Measurements from ENCODE around the gene VEZF1.

DNA sequence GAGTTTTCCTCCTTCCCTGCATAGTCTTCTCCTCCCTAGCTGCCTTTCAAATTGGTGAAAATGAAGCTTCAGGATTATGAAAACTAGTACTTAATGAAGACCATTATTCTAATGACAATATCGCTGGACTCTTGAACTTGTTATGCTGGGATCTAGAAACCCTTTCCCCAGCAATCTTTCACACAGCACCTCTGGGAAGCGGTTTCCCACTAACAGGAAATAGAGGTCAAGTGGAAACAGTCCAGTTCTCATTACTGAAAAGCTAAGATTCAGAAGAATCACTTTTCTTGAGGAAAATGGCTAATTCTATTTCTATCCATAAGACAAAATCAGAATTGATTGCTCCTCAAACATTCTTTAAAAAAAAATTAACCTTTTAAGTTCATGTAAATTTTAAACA, 2.0 kb upstream of the VEZF1 start:
- TF ChIP-seq, protein P1, sequence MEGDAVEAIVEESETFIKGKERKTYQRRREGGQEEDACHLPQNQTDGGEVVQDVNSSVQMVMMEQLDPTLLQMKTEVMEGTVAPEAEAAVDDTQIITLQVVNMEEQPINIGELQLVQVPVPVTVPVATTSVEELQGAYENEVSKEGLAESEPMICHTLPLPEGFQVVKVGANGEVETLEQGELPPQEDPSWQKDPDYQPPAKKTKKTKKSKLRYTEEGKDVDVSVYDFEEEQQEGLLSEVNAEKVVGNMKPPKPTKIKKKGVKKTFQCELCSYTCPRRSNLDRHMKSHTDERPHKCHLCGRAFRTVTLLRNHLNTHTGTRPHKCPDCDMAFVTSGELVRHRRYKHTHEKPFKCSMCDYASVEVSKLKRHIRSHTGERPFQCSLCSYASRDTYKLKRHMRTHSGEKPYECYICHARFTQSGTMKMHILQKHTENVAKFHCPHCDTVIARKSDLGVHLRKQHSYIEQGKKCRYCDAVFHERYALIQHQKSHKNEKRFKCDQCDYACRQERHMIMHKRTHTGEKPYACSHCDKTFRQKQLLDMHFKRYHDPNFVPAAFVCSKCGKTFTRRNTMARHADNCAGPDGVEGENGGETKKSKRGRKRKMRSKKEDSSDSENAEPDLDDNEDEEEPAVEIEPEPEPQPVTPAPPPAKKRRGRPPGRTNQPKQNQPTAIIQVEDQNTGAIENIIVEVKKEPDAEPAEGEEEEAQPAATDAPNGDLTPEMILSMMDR (IDR thresholded peaks at IDR 0.05; ENCODE audit: low read depth, low read length) = no peak
- TF ChIP-seq EZH2phosphoT487 (IDR thresholded peaks at IDR 0.05; ENCODE audit: low read depth) = no peak

Measured in OCI-LY3 (cell line).